GM21447 (cell line): ENCODE data around the gene IGF1.
A peak's percentile ranks its signal among the peaks of the same experiment; 100 is the strongest.

Experiments
- ATAC-seq: cut with Tn5 transposase; IDR thresholded peaks from one replicate; pipeline ENCODE4 v1.9.1; 2021; ENCODE audit not compliant: unreplicated experiment

The IGF1 gene

GRCh38 chr12:102498471-102498870 lies 18.1 kb upstream of the IGF1 start:
- no peak for ATAC-seq

GRCh38 chr12:102497743-102498142 lies 17.4 kb upstream of the IGF1 start:
- no peak for ATAC-seq

- no peak for ATAC-seq
Observed at GRCh38 chr12:102496591-102496990, 16.2 kb upstream of the IGF1 start.

GRCh38 chr12:102487226-102487625 lies 6.9 kb upstream of the IGF1 start:
- ATAC-seq, result no peak

GRCh38 chr12:102486153-102486552 lies 5.8 kb upstream of the IGF1 start:
- ATAC-seq, result no peak

- peak; percentile 49 for ATAC-seq
Observed at GRCh38 chr12:102484428-102484958, 4.1 kb upstream of the IGF1 start.

GRCh38 chr12:102484017-102484416 lies 3.7 kb upstream of the IGF1 start:
- ATAC-seq, result peak; percentile 19

GRCh38 chr12:102483466-102483865 lies 3.1 kb upstream of the IGF1 start:
- ATAC-seq, result peak; percentile 58

GRCh38 chr12:102481705-102482425 lies 1.5 kb upstream of the IGF1 start:
- ATAC-seq, result no peak

- ATAC-seq, result no peak
Observed at GRCh38 chr12:102479939-102480338, 424 bp downstream of the IGF1 start.

GRCh38 chr12:102479099-102479885 lies 1.1 kb downstream of the IGF1 start:
- ATAC-seq, result peak; percentile 31

GRCh38 chr12:102478405-102479098 lies 1.8 kb downstream of the IGF1 start:
- ATAC-seq, result peak; percentile 69

- no peak for ATAC-seq
Observed at GRCh38 chr12:102475355-102475754, 5.0 kb downstream of the IGF1 start.

GRCh38 chr12:102474438-102475064 lies 5.8 kb downstream of the IGF1 start:
- no peak for ATAC-seq

- no peak for ATAC-seq
Observed at GRCh38 chr12:102472496-102472895, 7.9 kb downstream of the IGF1 start.

- no peak for ATAC-seq
Observed at GRCh38 chr12:102471556-102471955, 8.8 kb downstream of the IGF1 start.

- ATAC-seq, result no peak
Observed at GRCh38 chr12:102470945-102471344, 9.4 kb downstream of the IGF1 start.

GRCh38 chr12:102468261-102468915 lies 12.0 kb downstream of the IGF1 start:
- ATAC-seq, result no peak

GRCh38 chr12:102465762-102466560 lies 14.4 kb downstream of the IGF1 start:
- ATAC-seq, result no peak
